H1 (cell line): ENCODE measurements around the gene THTPA. TPM values are rescaled to one million over a fixed set of nuclear protein-coding genes. Genes with fewer than 3 reads are reported as not detected.

Source experiments
- CTCF ChIA-PET: fragments of 300-600 bp; sonication (Branson Sonifier 250); formaldehyde crosslinking; loops from one replicate; lab custom pipeline; 2021; ENCODE audit not compliant: partially characterized antibody; lab: Charles Lee
- POLR2A ChIA-PET: fragments of 300-600 bp; sonication (Branson Sonifier 250); formaldehyde crosslinking; loops from one replicate; lab custom pipeline; 2021; ENCODE audit warnings: inconsistent platforms; ENCODE audit not compliant: partially characterized antibody; lab: Charles Lee
- DNase-seq, 2 experiments: peaks; one replicate each; pipeline versions ENCODE4 v3.0.0 to v3.0.0-alpha.2; 2010 to 2022; ENCODE audit warnings: low spot score in 2 of 2, low read depth in 1 of 2, mixed read lengths in 1 of 2
- FAIRE-seq: peaks from 2 replicates; lab custom pipeline; 2011; peaks lifted over from hg19 to GRCh38; lab: Jason Lieb, UNC
- H2AFZ ChIP-seq: 2 replicates; pipeline ENCODE4 v1.8.1; 2012; ENCODE audit warnings: low read length, inconsistent platforms
- H2AK5ac ChIP-seq: 2 replicates; pipeline ENCODE4 v1.6.1; 2013; ENCODE audit warnings: low read depth, low read length
- H2BK120ac ChIP-seq: replicated peaks from 2 replicates; pipeline ENCODE3; 2013; ENCODE audit warnings: low read depth, low read length, inconsistent platforms
- H2BK12ac ChIP-seq: 2 replicates; pipeline ENCODE4 v1.6.1; 2013; ENCODE audit warnings: low read depth, low read length
- H2BK15ac ChIP-seq: 2 replicates; pipeline ENCODE4 v1.6.1; 2013; ENCODE audit warnings: low read length
- H2BK20ac ChIP-seq: 2 replicates; pipeline ENCODE4 v1.6.1; 2013; ENCODE audit warnings: low read length
- H2BK5ac ChIP-seq: 2 replicates; pipeline ENCODE4 v1.6.1; 2013; ENCODE audit warnings: low read depth, low read length
- H3K14ac ChIP-seq: 2 replicates; pipeline ENCODE4 v1.6.1; 2013; ENCODE audit warnings: inconsistent platforms; ENCODE audit not compliant: insufficient read length
- H3K18ac ChIP-seq: 2 replicates; pipeline ENCODE4 v1.6.1; 2013; ENCODE audit warnings: low read length; ENCODE audit errors: extremely low read depth
- H3K23ac ChIP-seq: 2 replicates; pipeline ENCODE4 v1.6.1; 2013; ENCODE audit warnings: inconsistent platforms; ENCODE audit not compliant: insufficient read length
- H3K23me2 ChIP-seq: 2 replicates; pipeline ENCODE4 v1.6.1; 2013; ENCODE audit warnings: low read depth, low read length
- H3K27ac ChIP-seq: 2 replicates; pipeline ENCODE4 v1.6.1; 2011; ENCODE audit warnings: low read depth, low read length, inconsistent platforms
- H3K27me3 ChIP-seq, 4 experiments: replicated peaks in 1 of 4; 1 replicate in 1 of 4; 2 replicates in 3 of 4; pipeline versions ENCODE4 v1.6.1 to v1.8.1; 2011 to 2013; ENCODE audit warnings: low read length in 3 of 4, mild to moderate bottlenecking in 3 of 4, inconsistent platforms in 2 of 4, mixed read lengths in 2 of 4, moderate library complexity in 1 of 4; ENCODE audit not compliant: control insufficient read depth in 3 of 4, insufficient read depth in 3 of 4; ENCODE audit errors: extremely low read depth in 1 of 4
- H3K36me3 ChIP-seq, 4 experiments: 2 replicates each; pipeline versions ENCODE4 v1.6.1 to v1.8.1; 2011 to 2013; ENCODE audit warnings: mild to moderate bottlenecking in 4 of 4, low read length in 3 of 4, moderate library complexity in 2 of 4, control low read depth in 1 of 4, inconsistent platforms in 1 of 4; ENCODE audit not compliant: insufficient read depth in 4 of 4, control insufficient read depth in 2 of 4
- H3K4ac ChIP-seq: replicated peaks from 2 replicates; pipeline ENCODE3; 2013; ENCODE audit warnings: low read length, low read depth, mixed read lengths, inconsistent platforms; ENCODE audit not compliant: insufficient read length
- H3K4me1 ChIP-seq, 4 experiments: replicated peaks in 1 of 4; 1 replicate in 1 of 4; 2 replicates in 3 of 4; pipeline versions ENCODE4 v1.6.1 to v1.8.1; 2011 to 2013; ENCODE audit warnings: low read length in 3 of 4, inconsistent platforms in 2 of 4, mixed read lengths in 1 of 4; ENCODE audit not compliant: insufficient read depth in 4 of 4, control insufficient read depth in 3 of 4
- H3K4me2 ChIP-seq, 2 experiments: 2 replicates each; pipeline versions ENCODE4 v1.6.1 to v1.8.1; 2011 to 2013; ENCODE audit warnings: low read depth in 2 of 2, low read length in 2 of 2, control low read depth in 1 of 2, inconsistent platforms in 1 of 2, mild to moderate bottlenecking in 1 of 2; ENCODE audit not compliant: insufficient read depth in 1 of 2
- H3K4me3 ChIP-seq, 4 experiments: fragments of 200-600, 300-600 bp in 1 of 4; sonication (generic), shearing (Covaris generic), sonication (Bioruptor Twin) in 1 of 4; 2 replicates each; pipeline versions ENCODE4 v1.5.1 to v1.8.1; 2011 to 2016; ENCODE audit warnings: low read length in 4 of 4, low read depth in 3 of 4, control low read depth in 2 of 4, inconsistent platforms in 2 of 4, mild to moderate bottlenecking in 2 of 4, mixed read lengths in 1 of 4, moderate library complexity in 1 of 4; ENCODE audit not compliant: insufficient read depth in 2 of 4; ENCODE audit errors: extremely low read depth in 1 of 4
- H3K56ac ChIP-seq: replicated peaks from 2 replicates; pipeline ENCODE3; 2013; ENCODE audit warnings: low read depth, mild to moderate bottlenecking, mixed read lengths, low read length, inconsistent platforms; ENCODE audit not compliant: insufficient read length
- H3K79me1 ChIP-seq: 2 replicates; pipeline ENCODE4 v1.6.1; 2013; ENCODE audit warnings: low read depth, low read length, control low read depth
- H3K79me2 ChIP-seq, 2 experiments: 2 replicates each; pipeline versions ENCODE4 v1.6.1 to v1.8.1; 2012 to 2013; ENCODE audit warnings: low read length in 2 of 2, mild to moderate bottlenecking in 2 of 2, inconsistent platforms in 1 of 2; ENCODE audit not compliant: insufficient read depth in 2 of 2, control insufficient read depth in 1 of 2
- H3K9ac ChIP-seq, 4 experiments: replicated peaks in 1 of 4; 1 replicate in 1 of 4; 2 replicates in 3 of 4; pipeline versions ENCODE4 v1.6.1 to v1.8.1; 2011 to 2013; ENCODE audit warnings: low read depth in 3 of 4, low read length in 3 of 4, control low read depth in 2 of 4, mild to moderate bottlenecking in 2 of 4, moderate library complexity in 2 of 4, inconsistent platforms in 1 of 4; ENCODE audit errors: extremely low read depth in 1 of 4
- H3K9me3 ChIP-seq, 2 experiments: 2 replicates each; pipeline versions ENCODE4 v1.6.1 to v1.8.1; 2012 to 2013; ENCODE audit warnings: mild to moderate bottlenecking in 2 of 2, moderate library complexity in 2 of 2, control low read depth in 1 of 2, inconsistent platforms in 1 of 2, low read depth in 1 of 2, low read length in 1 of 2, mixed read lengths in 1 of 2; ENCODE audit not compliant: insufficient read depth in 2 of 2
- H4K20me1 ChIP-seq, 2 experiments: replicated peaks in 1 of 2; 2 replicates each; pipeline versions ENCODE3 to v1.8.1; 2011 to 2013; ENCODE audit warnings: inconsistent platforms in 2 of 2, low read length in 2 of 2, mild to moderate bottlenecking in 1 of 2; ENCODE audit not compliant: insufficient read depth in 2 of 2, control insufficient read depth in 1 of 2
- H4K5ac ChIP-seq: 2 replicates; pipeline ENCODE4 v1.6.1; 2013; ENCODE audit warnings: low read length, low read depth, mixed read lengths, inconsistent platforms; ENCODE audit not compliant: insufficient read length
- H4K8ac ChIP-seq: 2 replicates; pipeline ENCODE4 v1.8.0; 2013; ENCODE audit warnings: mild to moderate bottlenecking, moderate library complexity, low read length, inconsistent platforms; ENCODE audit not compliant: insufficient read depth; ENCODE audit errors: extremely low read depth
- H4K91ac ChIP-seq: replicated peaks from 2 replicates; pipeline ENCODE3; 2013; ENCODE audit warnings: low read length, mixed read lengths, inconsistent platforms; ENCODE audit not compliant: insufficient read length
- CREB1 ChIP-seq: IDR thresholded peaks from 2 replicates; pipeline ENCODE4 v1.6.1; 2012; ENCODE audit warnings: inconsistent platforms
- HDAC2 ChIP-seq, 2 experiments: fragments of 300-600 bp in 1 of 2; sonication (generic) in 1 of 2; IDR thresholded peaks; 2 replicates each; pipeline ENCODE4 v1.6.1; 2011 to 2012; ENCODE audit warnings: low read depth in 2 of 2, low read length in 2 of 2, mild to moderate bottlenecking in 2 of 2, moderate library complexity in 2 of 2, borderline replicate concordance in 1 of 2, inconsistent platforms in 1 of 2
- NANOG ChIP-seq: IDR thresholded peaks from 2 replicates; pipeline ENCODE4 v1.6.1; 2011; ENCODE audit warnings: low read length, low read depth, mild to moderate bottlenecking, inconsistent platforms; ENCODE audit not compliant: insufficient read depth, poor library complexity, severe bottlenecking
- RAD21 ChIP-seq, 2 experiments: IDR thresholded peaks in 1 of 2; conservative IDR thresholded peaks in 1 of 2; 2 replicates each; pipeline ENCODE4 v1.6.1; 2011; ENCODE audit warnings: low read depth in 2 of 2, low read length in 2 of 2, improper control_type of control experiment in 1 of 2, inconsistent platforms in 1 of 2, mild to moderate bottlenecking in 1 of 2, moderate library complexity in 1 of 2
- SIRT6 ChIP-seq: IDR thresholded peaks from one replicate; pipeline ENCODE4 v1.7.1; 2012; ENCODE audit warnings: low read length, inconsistent platforms
- SP1 ChIP-seq: IDR thresholded peaks from 2 replicates; pipeline ENCODE4 v1.6.1; 2011; ENCODE audit warnings: low read depth, low read length
- SRF ChIP-seq: IDR thresholded peaks from 2 replicates; pipeline ENCODE4 v1.6.1; 2011; ENCODE audit warnings: mild to moderate bottlenecking, low read depth, low read length, moderate library complexity
- ZNF274 ChIP-seq: IDR thresholded peaks from 2 replicates; pipeline ENCODE4 v1.7.0; 2012; ENCODE audit warnings: low read length, borderline replicate concordance; ENCODE audit errors: extremely low read depth
- WGBS, 2 experiments: shearing (Covaris generic) in 1 of 2; methylation state at CpG; one replicate each; pipeline versions ENCODE4 v1.1.6 to v1.1.7; 2013 to 2015; ENCODE audit warnings: low lambda C conversion rate in 2 of 2, mixed read lengths in 2 of 2, inconsistent platforms in 1 of 2, low coverage in 1 of 2, missing lambda C conversion rate in 1 of 2; ENCODE audit not compliant: insufficient replicate concordance in 2 of 2, insufficient coverage in 1 of 2, insufficient read length in 1 of 2; ENCODE audit errors: extremely low coverage in 1 of 2, missing lambda C conversion rate in 1 of 2; 5-methylcytosine and 5-hydroxymethylcytosine counted together
- polyA plus RNA-seq, 7 experiments: library from polyadenylated mRNA; depleted of rRNA in 3 of 7; stranded (reverse) in 5 of 7; unstranded in 2 of 7; fragments of >200 nt in 5 of 7; fragments of 200-250 nt in 2 of 7; gene quantifications; 1 replicate in 5 of 7; 2 replicates in 1 of 7; 4 replicates in 1 of 7; pipeline versions ENCODE4 v1.2.1 to v1.2.3, GENCODE V29; 2011 to 2013; ENCODE audit warnings: missing spikeins in 2 of 7, mixed read lengths in 2 of 7
- total RNA-seq: library from RNA; stranded (reverse); fragmentation: NEBNext Ultra II Directional; extraction: Animal tissue kit (Norgen Biotek cat#: 25700); gene quantifications from 2 replicates; pipeline ENCODE4 v1.2.1, GENCODE V29; 2021

The THTPA gene
- total and polyA plus RNA-seq, 2 of the 8 experiments (the other 6 are each of a cell fraction or from before 2014, with no cell fraction given) = 16.6 to 19.0 TPM

DNA sequence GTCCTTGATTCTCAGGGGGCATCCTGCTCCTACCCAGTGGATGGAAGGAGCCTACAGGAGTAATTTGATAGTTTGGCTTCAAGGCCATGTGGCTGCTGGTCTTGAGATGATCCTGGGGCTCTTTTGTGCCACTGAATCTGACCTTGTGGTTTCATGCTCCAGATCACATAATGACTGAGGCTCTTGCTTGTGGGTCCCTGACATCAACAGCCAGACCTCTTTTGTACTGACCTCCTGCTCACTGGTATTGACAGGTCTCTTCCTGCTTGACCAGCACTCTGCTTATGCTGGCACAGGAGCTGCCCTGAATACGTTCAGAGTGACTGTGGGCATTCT is 45.7 kb downstream of the THTPA start:
- Histone ChIP-seq H2AFZ (no peak overlapping the region), H3K4me3 (no peak overlapping the region), H2BK12ac (no peak overlapping the region), H3K23ac (no peak overlapping the region), H2BK5ac (no peak overlapping the region), H3K4ac (no peak overlapping the region), H3K79me1 (no peaks in the 10 kb centered on the region), H3K14ac (no peak overlapping the region), H2BK120ac (no peak overlapping the region), H3K79me2 (no peaks in the 10 kb centered on the region), H3K9ac (no peak overlapping the region), H3K56ac (no peak overlapping the region), H3K36me3 (no peaks in the 10 kb centered on the region), H4K91ac (peak overlapping the region; percentile 56), H2AK5ac (no peak overlapping the region), H3K27ac (no peak overlapping the region), H2BK15ac (no peak overlapping the region), H3K27me3 (no peaks in the 10 kb centered on the region), H3K23me2 (no peaks in the 10 kb centered on the region; the same call in 1 of the 2 replicates), H3K4me2 (no peak overlapping the region), H2BK20ac (no peak overlapping the region), H4K20me1 (no peaks in the 10 kb centered on the region), H3K9me3 (no peaks in the 10 kb centered on the region; a peak in 1 of 4 replicates), H4K8ac (no peak overlapping the region), H3K4me1 (no peaks in the 10 kb centered on the region), H3K18ac (no peak overlapping the region), H4K5ac (no peak overlapping the region)
- FAIRE-seq (no peak), DNase-seq (no peak)
- ChIA-PET POLR2A (interaction anchor here (0.6 kb wide), 1 partner anchor 17 kb away, joined by 3 read pairs; no protein-coding TSS in a partner anchor), CTCF (interaction anchor here (0.9 to 2.0 kb wide), 6 partner anchors 12 to 328 kb away, joined by 4 to 13 read pairs (median 4); no protein-coding TSS in a partner anchor)
- 80% methylated on average over 1 of the region's 1 CpG; no CpG with 5 or more reads in 1 of the 2 experiments for WGBS, 2 experiments
- TF ChIP-seq SRF (no peak), SP1 (no peak), NANOG (no peak), HDAC2 (IDR thresholded peaks at IDR 0.05; ENCODE audit: borderline replicate concordance in 1 of 2, low read depth in 2 of 2, low read length in 2 of 2) (no peak), SIRT6 (no peak), CREB1 (no peak), ZNF274 (no peak), RAD21 (IDR thresholded peaks at IDR 0.05 in 1 of 2, conservative IDR thresholded peaks at IDR 0.05 in 1 of 2; ENCODE audit: low read depth in 2 of 2, low read length in 2 of 2) (no peak)
